Suprapubic skin (tissue), 4 donors: ENCODE measurements around the gene GLS2.

Experiments used
- EP300 ChIP-seq: sonication (generic); formaldehyde crosslinking; IDR thresholded peaks from one replicate; pipeline ENCODE4 v1.6.1; 2017; ENCODE audit warnings: antibody characterized with exemption
- POLR2A ChIP-seq, 2 donors: fragments of 450-650 bp; IDR thresholded peaks; one replicate each; pipeline ENCODE4 v1.6.1; 2017; ENCODE audit warnings: antibody characterized with exemption in 2 of 2, mild to moderate bottlenecking in 2 of 2, moderate library complexity in 2 of 2
- POLR2AphosphoS5 ChIP-seq, 3 donors: sonication (generic); formaldehyde crosslinking; IDR thresholded peaks; one replicate each; pipeline ENCODE4 v1.6.1; 2017; ENCODE audit warnings: antibody characterized with exemption in 3 of 3
- TF ChIP-seq, protein P1 (sequence below), 2 donors: fragments of 200-600 bp in 1 of 2; fragments of 450-650 bp in 1 of 2; sonication (generic) in 1 of 2; IDR thresholded peaks; one replicate each; pipeline ENCODE4 v1.5.1; 2016 to 2019; ENCODE audit warnings: antibody characterized with exemption in 2 of 2, mild to moderate bottlenecking in 1 of 2, moderate library complexity in 1 of 2

GRCh38 chr12:56490360-56490759, 2.4 kb upstream of the GLS2 start:
- TF ChIP-seq, protein P1, sequence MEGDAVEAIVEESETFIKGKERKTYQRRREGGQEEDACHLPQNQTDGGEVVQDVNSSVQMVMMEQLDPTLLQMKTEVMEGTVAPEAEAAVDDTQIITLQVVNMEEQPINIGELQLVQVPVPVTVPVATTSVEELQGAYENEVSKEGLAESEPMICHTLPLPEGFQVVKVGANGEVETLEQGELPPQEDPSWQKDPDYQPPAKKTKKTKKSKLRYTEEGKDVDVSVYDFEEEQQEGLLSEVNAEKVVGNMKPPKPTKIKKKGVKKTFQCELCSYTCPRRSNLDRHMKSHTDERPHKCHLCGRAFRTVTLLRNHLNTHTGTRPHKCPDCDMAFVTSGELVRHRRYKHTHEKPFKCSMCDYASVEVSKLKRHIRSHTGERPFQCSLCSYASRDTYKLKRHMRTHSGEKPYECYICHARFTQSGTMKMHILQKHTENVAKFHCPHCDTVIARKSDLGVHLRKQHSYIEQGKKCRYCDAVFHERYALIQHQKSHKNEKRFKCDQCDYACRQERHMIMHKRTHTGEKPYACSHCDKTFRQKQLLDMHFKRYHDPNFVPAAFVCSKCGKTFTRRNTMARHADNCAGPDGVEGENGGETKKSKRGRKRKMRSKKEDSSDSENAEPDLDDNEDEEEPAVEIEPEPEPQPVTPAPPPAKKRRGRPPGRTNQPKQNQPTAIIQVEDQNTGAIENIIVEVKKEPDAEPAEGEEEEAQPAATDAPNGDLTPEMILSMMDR (IDR thresholded peaks at IDR 0.05): no peak
- TF ChIP-seq POLR2A (IDR thresholded peaks at IDR 0.05): no peak
- no peak for TF ChIP-seq POLR2AphosphoS5 (IDR thresholded peaks at IDR 0.05)
- no peak for TF ChIP-seq EP300
